HPDE6-E6E7 (cell line): ENCODE data around the gene ITGB7.
"Not testable (repeated sequence)": the region's sequence is repeated elsewhere in the genome, so short reads cannot be mapped to it uniquely, and the experiment has no call there.

ENCODE experiments used
- DNase-seq: peaks from one replicate; pipeline ENCODE4 v3.0.0; 2011; ENCODE audit warnings: missing footprints; ENCODE audit errors: extremely low spot score

ITGB7 gene

DNA sequence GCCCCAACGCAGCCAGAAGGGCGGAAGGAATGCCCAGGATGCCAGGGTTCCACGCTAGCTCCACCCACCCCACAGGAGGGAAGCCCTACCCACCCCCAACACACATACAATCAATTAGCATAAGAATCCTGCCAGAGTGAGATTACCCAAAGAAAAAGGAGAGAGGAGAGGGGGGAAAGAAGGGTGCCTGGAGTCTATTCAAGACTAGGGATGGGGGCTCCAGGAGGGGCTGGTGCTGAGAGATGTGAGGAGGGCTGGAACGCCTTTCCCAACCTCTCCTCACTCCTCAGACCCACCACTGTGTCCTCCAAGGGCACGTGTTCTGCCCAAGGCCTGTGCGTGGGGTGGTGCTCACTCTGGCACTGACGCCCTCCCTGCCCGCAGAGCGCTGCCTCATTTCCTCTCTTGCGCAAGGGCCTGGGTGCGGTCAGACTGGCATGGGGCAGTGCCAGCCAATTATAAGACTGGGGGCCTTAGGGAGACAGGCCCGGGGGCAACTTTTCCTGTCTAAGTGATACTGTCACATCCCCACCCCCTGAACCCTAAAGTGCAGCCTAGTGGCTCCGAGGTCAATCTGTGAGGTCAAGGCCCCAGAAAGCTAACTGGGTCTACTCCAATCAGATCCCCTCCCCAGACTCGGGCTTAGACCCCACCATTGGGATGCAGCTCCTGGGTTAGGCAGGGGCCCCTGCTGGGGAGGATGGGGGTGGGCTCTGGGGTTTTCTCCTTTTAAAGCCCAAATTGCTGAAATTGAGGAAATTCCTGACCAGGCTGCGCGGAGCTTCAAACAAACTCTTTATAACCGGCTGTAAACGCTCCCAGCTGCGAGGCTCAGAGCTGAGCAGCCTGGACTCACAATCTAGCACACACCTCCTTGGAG, 10.2 kb upstream of the ITGB7 start:
- no peak for DNase-seq

- no peak for DNase-seq
Observed at GRCh38 chr12:53215497-53215896, 8.4 kb upstream of the ITGB7 start.

- no peak for DNase-seq
Observed at GRCh38 chr12:53214687-53215455, 7.8 kb upstream of the ITGB7 start.

DNA sequence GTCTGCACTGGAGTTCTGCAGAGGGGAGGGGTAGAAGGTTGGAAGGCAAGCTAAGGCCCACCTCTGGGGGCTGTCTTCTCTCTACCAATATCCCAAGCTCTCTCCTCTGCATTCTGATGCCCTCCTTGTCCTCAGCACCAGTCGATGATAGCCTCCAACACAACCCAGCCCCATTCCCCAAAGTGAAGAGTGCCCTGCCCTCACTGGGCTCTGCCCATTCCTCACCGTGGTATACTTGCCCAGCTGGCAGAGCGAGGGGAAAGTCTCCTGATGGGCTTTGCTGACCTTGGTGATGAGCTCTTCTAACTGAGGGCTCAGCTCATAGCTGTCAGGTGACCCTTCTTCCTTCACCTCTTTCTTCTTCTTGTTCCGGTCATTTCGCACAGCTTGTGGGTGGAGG, 7.2 kb upstream of the ITGB7 start:
- DNase-seq: no peak

DNA sequence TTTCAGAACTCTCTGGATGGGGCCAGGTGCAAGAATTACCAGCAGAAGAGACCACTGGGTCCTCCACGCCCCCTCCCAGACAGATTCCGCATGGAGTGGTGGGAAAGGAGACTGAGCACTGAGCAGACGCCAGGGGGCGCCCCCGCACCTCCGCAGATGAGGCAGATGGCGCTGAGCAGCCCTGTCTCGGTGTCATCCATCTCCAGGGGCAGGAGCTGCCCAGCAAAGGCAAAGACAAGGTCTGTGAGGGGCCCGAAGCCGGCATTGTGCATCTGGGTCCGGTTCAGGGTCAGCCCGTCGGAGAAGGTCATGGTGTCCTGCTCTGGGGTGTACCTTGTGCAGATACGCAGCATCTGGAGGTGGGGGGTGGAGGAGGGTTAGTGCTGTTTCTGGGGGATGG, 6.3 kb upstream of the ITGB7 start:
- no peak for DNase-seq

- no peak for DNase-seq
Observed at GRCh38 chr12:53212931-53213330, 5.9 kb upstream of the ITGB7 start.

- DNase-seq: no peak
Observed at GRCh38 chr12:53211476-53212381, 4.7 kb upstream of the ITGB7 start.

- no peak for DNase-seq
Observed at GRCh38 chr12:53210843-53211242, 3.8 kb upstream of the ITGB7 start.

DNA sequence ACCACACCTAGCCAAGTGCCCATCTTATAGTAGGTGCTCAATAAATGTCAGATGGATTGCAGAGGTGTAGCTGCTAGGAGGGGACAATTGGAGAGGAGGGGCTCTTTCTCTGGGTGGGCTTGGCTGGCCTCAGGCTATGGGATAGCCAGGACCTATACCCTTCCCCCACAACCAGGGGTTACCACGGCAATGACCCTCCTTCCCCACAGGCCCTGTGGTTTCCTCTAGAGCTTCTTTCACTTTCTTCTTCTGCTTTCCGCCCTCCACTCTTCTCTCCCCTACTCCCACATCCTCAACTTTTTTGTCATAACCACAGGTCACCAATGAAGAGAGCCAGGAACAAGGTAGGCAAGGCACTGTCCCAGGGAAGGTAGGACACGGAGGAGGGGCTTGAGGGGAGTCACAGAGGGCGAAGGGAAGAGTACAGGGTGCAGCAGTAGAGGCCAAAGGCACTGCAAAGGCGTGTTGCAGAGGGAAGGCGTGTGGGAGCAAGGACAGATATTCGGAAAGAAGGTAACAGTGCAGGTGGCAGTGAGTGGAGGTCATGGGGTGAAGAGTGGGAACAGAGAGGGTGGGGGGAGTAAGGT, 1.9 kb upstream of the ITGB7 start:
- no peak for DNase-seq

GRCh38 chr12:53208435-53208834, 1.4 kb upstream of the ITGB7 start:
- no peak for DNase-seq

- peak; percentile 80 for DNase-seq
Observed at GRCh38 chr12:53205747-53206419, 1.2 kb downstream of the ITGB7 start.

DNA sequence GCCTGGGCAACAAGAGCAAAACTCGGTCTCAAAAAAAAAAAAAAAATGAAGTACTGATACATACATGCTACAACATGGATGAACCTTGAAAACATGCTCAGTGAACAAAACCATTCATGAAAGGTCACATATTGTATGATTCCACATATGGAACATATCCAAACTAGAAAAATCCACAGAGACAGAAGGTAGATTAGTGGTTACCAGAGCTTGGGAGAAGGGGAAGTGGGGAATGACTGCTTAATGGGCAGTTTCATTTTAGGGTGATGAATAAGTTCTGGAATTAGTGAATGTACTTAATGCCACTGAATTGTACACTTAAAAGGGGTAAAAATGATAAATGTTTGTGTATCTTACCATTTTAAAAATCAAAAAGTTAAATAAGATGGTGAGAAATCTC, 2.7 kb downstream of the ITGB7 start:
- no peak for DNase-seq

GRCh38 chr12:53202316-53202715, 4.7 kb downstream of the ITGB7 start:
- not testable (repeated sequence) for DNase-seq

GRCh38 chr12:53201639-53202038, 5.4 kb downstream of the ITGB7 start:
- no peak for DNase-seq

DNA sequence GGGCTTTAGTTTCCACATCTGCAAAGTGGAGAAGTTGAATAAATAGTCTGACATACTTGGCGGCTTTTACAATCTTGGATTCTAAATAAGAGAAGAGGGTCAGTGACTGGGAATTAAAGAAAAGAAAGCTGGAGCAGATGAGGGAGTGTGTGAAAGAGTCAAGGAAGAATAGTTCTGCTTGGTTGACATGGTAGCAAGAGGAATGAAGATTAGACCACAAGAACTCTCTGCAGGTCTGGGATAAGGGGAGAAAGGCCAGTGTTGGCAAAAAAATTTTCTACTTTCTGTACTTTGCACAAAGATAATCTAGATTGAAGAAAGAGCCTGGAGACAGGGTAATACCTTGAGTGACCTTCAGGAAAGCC, 5.9 kb downstream of the ITGB7 start:
- no peak for DNase-seq

DNA sequence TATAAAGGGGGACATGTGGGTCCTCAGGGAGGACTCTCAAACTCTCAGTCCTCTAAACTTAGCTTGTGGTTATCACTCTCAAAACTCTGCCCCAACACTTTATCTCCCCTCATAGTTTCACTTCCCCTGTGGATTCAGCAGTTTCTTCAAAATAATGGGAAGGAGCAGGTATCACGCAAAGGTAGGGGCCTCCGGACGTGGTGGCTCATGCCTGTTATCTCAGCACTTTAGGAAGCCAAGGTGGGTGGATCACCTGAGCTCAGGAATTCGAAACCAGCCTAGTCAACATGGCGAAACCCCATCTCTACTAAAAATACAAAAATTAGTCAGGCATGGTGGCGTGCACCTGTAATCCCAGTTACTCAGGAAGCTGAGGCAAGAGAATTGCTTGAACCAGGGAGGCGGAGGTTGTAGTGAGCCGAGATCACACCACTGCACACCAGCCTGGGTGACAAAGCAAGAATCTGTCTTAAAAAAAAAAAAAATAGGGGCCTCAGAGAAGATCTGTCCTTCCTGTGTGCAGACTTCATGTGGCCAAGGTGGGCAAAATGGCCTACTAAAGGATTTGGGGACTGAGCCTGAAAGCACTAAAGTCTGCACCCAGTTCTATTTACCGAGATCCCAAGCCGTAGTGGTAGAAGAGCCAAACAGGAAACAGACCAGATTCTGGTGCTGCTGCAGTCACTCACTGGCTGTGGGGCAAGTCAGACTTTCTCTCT, 6.4 kb downstream of the ITGB7 start:
- DNase-seq: no peak

GRCh38 chr12:53200107-53200457, 7.0 kb downstream of the ITGB7 start:
- no peak for DNase-seq

GRCh38 chr12:53199700-53200099, 7.4 kb downstream of the ITGB7 start:
- DNase-seq: no peak

- DNase-seq: no peak
Observed at GRCh38 chr12:53198486-53199110, 8.5 kb downstream of the ITGB7 start.

DNA sequence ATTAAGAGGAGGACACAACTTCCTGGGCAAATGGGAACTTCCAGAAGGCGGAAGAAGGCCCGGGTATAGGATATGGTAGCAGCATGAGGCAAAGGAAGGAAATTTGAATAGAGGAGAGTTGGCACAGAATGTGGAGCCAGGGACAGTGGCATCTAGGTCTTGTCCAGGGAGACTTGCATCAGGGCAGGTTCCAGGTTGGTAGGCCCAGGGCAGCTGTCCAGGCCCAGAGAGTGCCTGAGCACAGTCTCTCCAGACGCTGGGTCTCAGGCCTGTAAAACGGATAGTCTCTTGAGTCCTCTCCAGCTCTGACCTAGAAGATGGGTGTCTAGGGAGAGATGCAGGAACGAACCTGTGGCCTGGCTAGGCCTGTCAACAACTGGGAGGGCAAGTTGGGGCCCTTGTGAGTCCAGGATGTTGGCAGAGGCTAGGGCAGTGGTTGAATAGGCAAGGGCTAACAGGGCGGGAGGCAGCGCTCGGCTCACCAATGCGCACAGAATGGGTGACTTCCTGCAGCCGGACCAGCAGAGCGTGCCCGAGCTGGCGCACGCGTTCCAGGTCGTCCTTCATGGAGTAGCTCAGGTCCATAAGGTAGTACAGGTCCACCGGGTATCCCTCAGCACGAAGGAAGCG, 9.9 kb downstream of the ITGB7 start:
- DNase-seq: no peak
